K562 (cell line): Measurements from ENCODE around the gene APLF. TPM values are rescaled to one million over a fixed set of nuclear protein-coding genes. Genes with fewer than 3 reads are reported as not detected.

Experiments
- ATAC-seq: fragments of 200-7000 bp; cut with Tn5 transposase; 3 replicates; pipeline ENCODE4 v1.9.1; 2020; ENCODE audit warnings: moderate library complexity
- BruUV-seq: library from RNA; stranded (reverse); fragments of 400-500 nt; replicated peaks from 2 replicates; lab custom pipeline; 2021; lab: Mats Ljungman, UMichigan
- CTCF ChIA-PET: fragments of 300-600 bp; formaldehyde crosslinking; extraction: SDS; loops from one replicate; lab custom pipeline; 2021; ENCODE audit warnings: low intra/inter-chr PET ratio; lab: Yijun Ruan, JAX
- POLR2A ChIA-PET: fragments of 300-600, 350-650 bp; sonication (Branson Sonifier 250); formaldehyde crosslinking; extraction: SDS; loops from one replicate; lab custom pipeline; 2021; ENCODE audit warnings: antibody characterized with exemption, inconsistent platforms; lab: Yijun Ruan, JAX
- DNase-seq, 4 experiments: peaks; one replicate each; pipeline versions ENCODE4 v3.0.0 to v3.0.0-alpha.2; 2011 to 2018; ENCODE audit warnings: low spot score in 3 of 4, mixed read lengths in 3 of 4; ENCODE audit errors: extremely low read depth in 1 of 4
- FAIRE-seq: peaks from 2 replicates; lab custom pipeline; 2011; peaks lifted over from hg19 to GRCh38; lab: Jason Lieb, UNC
- H2AFZ ChIP-seq: 2 replicates; pipeline ENCODE4 v1.6.0; 2011; ENCODE audit warnings: low read depth, low read length, control low read depth, inconsistent platforms
- H3K27ac ChIP-seq: fragments of 200-600 bp; 3 replicates; pipeline ENCODE4 v1.8.0; 2011; ENCODE audit warnings: low read depth, mild to moderate bottlenecking, control low read depth, inconsistent platforms, low read length, moderate library complexity, mixed read lengths; ENCODE audit errors: extremely low read depth
- H3K27me3 ChIP-seq, 2 experiments: fragments of 300-600 bp in 1 of 2; 2 replicates in 1 of 2; 3 replicates in 1 of 2; pipeline versions ENCODE4 v1.6.0 to v1.8.0; 2011; ENCODE audit warnings: inconsistent platforms in 2 of 2, low read length in 2 of 2, mild to moderate bottlenecking in 1 of 2, mixed read lengths in 1 of 2, moderate library complexity in 1 of 2; ENCODE audit not compliant: control insufficient read depth in 2 of 2, insufficient read depth in 2 of 2
- H3K36me3 ChIP-seq: fragments of 300-600 bp; 3 replicates; pipeline ENCODE4 v1.8.0; 2011; ENCODE audit warnings: mild to moderate bottlenecking, low read length, inconsistent platforms; ENCODE audit not compliant: control insufficient read depth, insufficient read depth
- H3K4me1 ChIP-seq, 2 experiments: fragments of 200-600 bp in 1 of 2; replicated peaks in 1 of 2; 2 replicates in 1 of 2; 3 replicates in 1 of 2; pipeline versions ENCODE4 v1.5.1 to v1.8.0; 2011; ENCODE audit warnings: inconsistent platforms in 2 of 2, low read length in 2 of 2, mild to moderate bottlenecking in 1 of 2, mixed read lengths in 1 of 2, moderate library complexity in 1 of 2; ENCODE audit not compliant: control insufficient read depth in 2 of 2, insufficient read depth in 2 of 2
- H3K4me2 ChIP-seq: 2 replicates; pipeline ENCODE4 v1.6.1; 2011; ENCODE audit warnings: low read length, control low read depth, inconsistent platforms, mixed read lengths; ENCODE audit not compliant: insufficient read depth
- H3K4me3 ChIP-seq: fragments of 200-600 bp; sonication (generic), shearing (Covaris generic); 2 replicates; pipeline ENCODE4 v1.5.1; 2016; ENCODE audit warnings: control low read depth, inconsistent platforms
- H3K79me2 ChIP-seq: fragments of 200-600 bp; 3 replicates; pipeline ENCODE4 v1.8.0; 2011; ENCODE audit warnings: low read length, inconsistent platforms; ENCODE audit not compliant: control insufficient read depth, insufficient read depth
- H3K9ac ChIP-seq, 2 experiments: 2 replicates each; pipeline versions ENCODE4 v1.6.0 to v1.6.1; 2011; ENCODE audit warnings: low read depth in 2 of 2, low read length in 2 of 2, control low read depth in 1 of 2, inconsistent platforms in 1 of 2, mild to moderate bottlenecking in 1 of 2, mixed read lengths in 1 of 2; ENCODE audit not compliant: insufficient read depth in 1 of 2
- H3K9me1 ChIP-seq: one replicate; pipeline ENCODE4 v1.6.0; 2011; ENCODE audit warnings: inconsistent platforms, mild to moderate bottlenecking, low read length, moderate library complexity; ENCODE audit not compliant: control insufficient read depth, insufficient read depth
- H3K9me3 ChIP-seq: replicated peaks from 2 replicates; pipeline ENCODE4 v1.5.1; 2011; ENCODE audit warnings: low read depth, low read length, inconsistent platforms; ENCODE audit not compliant: control insufficient read depth, insufficient read depth
- H4K20me1 ChIP-seq: replicated peaks from 2 replicates; pipeline ENCODE4 v1.6.1; 2011; ENCODE audit warnings: low read length, inconsistent platforms, mixed read lengths; ENCODE audit not compliant: control insufficient read depth, insufficient read depth
- C11orf30 ChIP-seq: fragments of 450-650 bp; IDR thresholded peaks from 2 replicates; pipeline ENCODE4 v1.6.1; 2016; ENCODE audit warnings: low read depth, mild to moderate bottlenecking
- CEBPG ChIP-seq, 3 experiments: fragments of 200-800 bp in 1 of 3; sonication (Bioruptor generic) in 1 of 3; sonication (generic) in 1 of 3; formaldehyde crosslinking in 1 of 3; IDR thresholded peaks in 2 of 3; conservative IDR thresholded peaks in 1 of 3; 2 replicates each; pipeline versions ENCODE4 v1.6.1 to v1.8.0; 2016 to 2022; ENCODE audit warnings: missing compliant biosample characterization in 2 of 3, missing genetic modification characterization in 2 of 3, mild to moderate bottlenecking in 1 of 3, missing genetic modification reagents in 1 of 3
- GMEB1 ChIP-seq: fragments of 250-450 bp; sonication (Bioruptor Pico); IDR thresholded peaks from 2 replicates; pipeline ENCODE4 v1.4.0; 2020; ENCODE audit warnings: mild to moderate bottlenecking
- SPI1 ChIP-seq: IDR thresholded peaks from 2 replicates; pipeline ENCODE4 v1.6.1; 2011; ENCODE audit warnings: low read depth, low read length, control low read depth, borderline replicate concordance
- TAF15 ChIP-seq: fragments of 200-400 bp; formaldehyde crosslinking; IDR thresholded peaks from 2 replicates; pipeline ENCODE4 v1.6.1; 2017; ENCODE audit warnings: mild to moderate bottlenecking, low read depth, low read length, moderate library complexity
- ZNF197 ChIP-seq: fragments of 200-800 bp; sonication (Bioruptor generic); IDR thresholded peaks from 2 replicates; pipeline ENCODE4 v1.6.1; 2016; ENCODE audit warnings: low read depth, missing genetic modification characterization, missing compliant biosample characterization
- ZNF316 ChIP-seq: fragments of 450-650 bp; IDR thresholded peaks from 2 replicates; pipeline ENCODE4 v1.6.1; 2016
- in situ Hi-C: fragments of 300-500 bp; cut with MboI; formaldehyde crosslinking; loops from 4 replicates; pipeline ENCODE4 v1.15.0; 2018; ENCODE audit warnings: inconsistent platforms, mixed read lengths
- intact Hi-C: fragments of 100-400 bp; cut with micrococcal nuclease; formaldehyde crosslinking; loops from 2 replicates; pipeline ENCODE4 v1.14.2; 2022
- polyA plus RNA-seq, 8 experiments: library from polyadenylated mRNA; depleted of rRNA in 4 of 8; stranded (reverse) in 5 of 8; unstranded in 3 of 8; fragments of >200 nt; fragmentation: Nextera tagmentation in 2 of 8; fragmentation: Illumina TruSeq in 1 of 8; extraction: Ambion mirVana in 2 of 8; extraction: Trizol in 1 of 8; gene quantifications; 2 replicates each; pipeline versions ENCODE4 v1.2.1 to v1.2.3, GENCODE V29; 2011 to 2014; ENCODE audit warnings: inconsistent platforms in 1 of 8, missing spikeins in 1 of 8
- total RNA-seq, 7 experiments: library from RNA; depleted of rRNA in 6 of 7; stranded (reverse); fragments of >200 nt in 6 of 7; fragmentation: Illumina TruSeq in 2 of 7; extraction: Trizol in 2 of 7; gene quantifications; 2 replicates each; pipeline versions ENCODE4 v1.2.1 to v1.2.3, GENCODE V29; 2011 to 2021; ENCODE audit warnings: low replicate concordance in 1 of 7

The APLF gene
- total and polyA plus RNA-seq, 9 of the 15 experiments (the other 6 are each of a cell fraction or from before 2014, with no cell fraction given): 0.07 to 1.1 (median 0.71) TPM

- TF ChIP-seq GMEB1 (no peak), SPI1 (no peak), ZNF197 (CRISPR knock-in tag) (no peak)
Observed at GRCh38 chr2:68472796-68473414, 5.5 kb downstream of the APLF start (continued).

GRCh38 chr2:68475110-68475509 lies 7.7 kb downstream of the APLF start:
- CTCF ChIA-PET: no interaction called here
- no peak overlapping the region for H3K9ac ChIP-seq
- H3K4me1 ChIP-seq: peaks cover 0 to 5% of the 10 kb centered on the region in 2 experiments; a peak in 3 of 5 replicates
- H3K79me2 ChIP-seq: no peaks in the 10 kb centered on the region
- TF ChIP-seq CEBPG (CRISPR knock-in tag; IDR thresholded peaks at IDR 0.05) (no peak), CEBPG (tag; conservative IDR thresholded peaks at IDR 0.05 in 1 of 2, IDR thresholded peaks at IDR 0.05 in 1 of 2) (peak in 1 of 2 experiments; percentile 52; a peak in 2 of 4 replicates), TAF15 (no peak), C11orf30 (peak; percentile 51), ZNF316 (peak; percentile 70)
- H3K4me3 ChIP-seq: no peak overlapping the region
- H3K9me1 ChIP-seq: no peaks in the 10 kb centered on the region
- H4K20me1 ChIP-seq: no peaks in the 10 kb centered on the region
- intact Hi-C loops: no loop called here
- no peak overlapping the region for H2AFZ ChIP-seq
- in situ Hi-C loops: loop anchor here (25.0 kb wide), 1 partner anchor 162 kb away; the partner anchor contains the start of gene PROKR1
- FAIRE-seq (no peak), DNase-seq (no peak), ATAC-seq (no peak)
- POLR2A ChIA-PET: no interaction called here
- no peaks in the 10 kb centered on the region for H3K27me3 ChIP-seq
- BruUV-seq: no TSS peak
- H3K36me3 ChIP-seq: no peaks in the 10 kb centered on the region
- no peaks in the 10 kb centered on the region for H3K9me3 ChIP-seq
- no peak overlapping the region for H3K4me2 ChIP-seq
- no peak overlapping the region for H3K27ac ChIP-seq
